NCI-H524 (cell line): ENCODE data around the gene FAM229B.
A peak's percentile ranks its signal among the peaks of the same experiment; 100 is the strongest.
"Not testable (repeated sequence)": the region's sequence is repeated elsewhere in the genome, so short reads cannot be mapped to it uniquely, and the experiment has no call there.

Source experiments
- DNase-seq, 2 experiments: peaks; one replicate each; lab custom pipeline; 2025; lab: John Stamatoyannopoulos, UW

Gene FAM229B

GRCh38 chr6:112065426-112065986, 21.9 kb upstream of the FAM229B start:
- no peak for DNase-seq

- peak in 1 of 2 experiments; percentile 13 for DNase-seq
Observed at GRCh38 chr6:112066606-112067005, 20.8 kb upstream of the FAM229B start.

GRCh38 chr6:112081569-112081968, 5.8 kb upstream of the FAM229B start:
- no peak for DNase-seq

GRCh38 chr6:112085286-112086065, 1.9 kb upstream of the FAM229B start:
- no peak for DNase-seq

- peak; percentile 19 to 63 for DNase-seq
Observed at GRCh38 chr6:112086744-112087135, 651 bp upstream of the FAM229B start.

- DNase-seq, result peak in 1 of 2 experiments; percentile 17
Observed at GRCh38 chr6:112087916-112088315, 525 bp downstream of the FAM229B start.

GRCh38 chr6:112096901-112097300, 9.5 kb downstream of the FAM229B start:
- no peak for DNase-seq

GRCh38 chr6:112100561-112100960, 13.2 kb downstream of the FAM229B start:
- no peak for DNase-seq

- DNase-seq, result not testable (repeated sequence)
Observed at GRCh38 chr6:112106026-112106425, 18.6 kb downstream of the FAM229B start.

- no peak for DNase-seq
Observed at GRCh38 chr6:112106562-112106961, 19.2 kb downstream of the FAM229B start.

GRCh38 chr6:112109262-112109661, 21.9 kb downstream of the FAM229B start:
- no peak for DNase-seq

GRCh38 chr6:112113431-112113830, 26.0 kb downstream of the FAM229B start:
- DNase-seq, result no peak

- no peak for DNase-seq
Observed at GRCh38 chr6:112113918-112114317, 26.5 kb downstream of the FAM229B start.

- no peak for DNase-seq
Observed at GRCh38 chr6:112114577-112115223, 27.3 kb downstream of the FAM229B start.

- no peak for DNase-seq
Observed at GRCh38 chr6:112116221-112116620, 28.8 kb downstream of the FAM229B start.

GRCh38 chr6:112117554-112117953, 30.2 kb downstream of the FAM229B start:
- no peak for DNase-seq

- no peak for DNase-seq
Observed at GRCh38 chr6:112118034-112118433, 30.6 kb downstream of the FAM229B start.

GRCh38 chr6:112122756-112123155, 35.4 kb downstream of the FAM229B start:
- no peak for DNase-seq

GRCh38 chr6:112123982-112124381, 36.6 kb downstream of the FAM229B start:
- no peak for DNase-seq

GRCh38 chr6:112128208-112128607, 40.8 kb downstream of the FAM229B start:
- DNase-seq, result no peak

- DNase-seq, result no peak
Observed at GRCh38 chr6:112130878-112131277, 43.5 kb downstream of the FAM229B start.

- no peak for DNase-seq
Observed at GRCh38 chr6:112139052-112139451, 51.7 kb downstream of the FAM229B start.

GRCh38 chr6:112141707-112142106, 54.3 kb downstream of the FAM229B start:
- no peak for DNase-seq
